Smooth muscle cell of the umbilical artery (primary cell): ENCODE results near the gene HSPB2. TPM values are rescaled to one million over a fixed set of nuclear protein-coding genes. Genes with fewer than 3 reads are reported as not detected.

ENCODE experiments used
- total RNA-seq: library from RNA; depleted of rRNA; stranded (reverse); fragments of >200 nt; gene quantifications from 2 replicates; pipeline ENCODE4 v1.2.3, GENCODE V29; 2014

HSPB2 gene, protein sequence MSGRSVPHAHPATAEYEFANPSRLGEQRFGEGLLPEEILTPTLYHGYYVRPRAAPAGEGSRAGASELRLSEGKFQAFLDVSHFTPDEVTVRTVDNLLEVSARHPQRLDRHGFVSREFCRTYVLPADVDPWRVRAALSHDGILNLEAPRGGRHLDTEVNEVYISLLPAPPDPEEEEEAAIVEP
- total RNA-seq, result under 0.01 and 0.14 TPM in 2 replicates

DNA sequence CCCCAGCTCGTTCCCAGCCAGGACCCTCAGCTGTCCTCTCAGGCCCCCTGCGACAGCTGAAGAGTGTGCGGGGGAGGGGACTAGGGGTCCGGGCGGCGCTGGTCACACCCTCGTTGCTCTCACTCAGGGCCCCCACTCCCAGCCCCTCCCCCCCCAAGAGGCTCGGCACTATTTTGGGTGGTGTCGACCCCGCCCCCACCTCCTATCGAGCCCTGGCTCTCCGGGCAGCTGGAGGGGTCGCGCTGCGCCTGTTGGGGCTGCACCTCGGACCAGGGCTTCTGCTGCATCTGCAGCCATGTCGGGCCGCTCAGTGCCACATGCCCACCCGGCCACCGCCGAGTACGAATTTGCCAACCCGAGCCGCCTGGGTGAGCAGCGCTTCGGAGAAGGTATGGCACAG, at the start of gene HSPB2:
Gene HSPB2 (plus strand): TSS at position 200 of the 400 bp plus-strand sequence. CDS start 96 bp downstream, at position 296.

GRCh38 chr11:111870886-111871692, 41.4 kb upstream of the HSPB2 start, which contains the start of gene ALG9:
Gene ALG9 (minus strand): TSS chr11:111871581. CDS start chr11:111871482, 99 bp downstream.

DNA sequence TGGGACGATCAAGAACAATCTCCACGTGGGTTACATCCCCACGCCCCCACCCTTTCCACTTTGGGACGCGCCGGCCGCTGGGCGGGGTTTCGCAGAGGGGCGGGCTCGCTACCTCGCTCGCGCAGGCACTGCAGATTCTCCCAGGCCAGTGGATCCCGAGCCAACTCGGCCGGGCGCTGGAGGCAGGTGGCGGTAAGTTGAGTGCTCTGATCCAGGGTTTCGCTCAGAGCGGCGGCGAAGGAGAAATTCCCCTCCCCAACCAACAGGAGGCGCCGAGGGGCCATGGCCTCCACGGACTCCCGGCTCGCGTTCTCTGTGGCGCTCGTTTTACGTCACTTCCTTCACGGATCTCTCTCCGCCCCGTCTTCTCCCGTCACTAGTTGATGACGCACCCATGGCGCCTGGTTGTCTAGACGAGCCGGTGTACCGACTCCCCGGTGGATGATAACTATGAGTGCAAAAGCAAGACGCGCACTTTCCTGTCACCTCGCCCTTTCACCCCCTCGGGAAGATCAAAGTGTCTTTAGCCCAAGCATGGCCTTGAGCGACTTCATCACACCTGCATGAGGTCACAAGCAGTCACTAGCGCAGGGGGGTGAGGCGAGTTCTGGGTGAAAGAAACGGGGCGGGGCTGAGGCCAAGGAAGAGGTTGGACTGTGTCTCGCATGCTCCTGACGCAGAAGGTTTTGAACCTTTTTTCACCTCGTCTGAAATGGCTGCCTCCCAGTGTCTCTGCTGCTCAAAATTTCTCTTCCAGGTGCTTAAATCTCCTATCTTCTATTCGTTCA, 33.5 kb upstream of the HSPB2 start, which contains the start of the genes CFAP68 and FDXACB1:
Gene CFAP68 (plus strand): TSS at position 693 of the 788 bp plus-strand sequence. CDS start 20 bp downstream, at position 713.
Gene FDXACB1 (minus strand): TSS at position 317 of the 788 bp plus-strand sequence. CDS start 33 bp downstream, at position 284.

DNA sequence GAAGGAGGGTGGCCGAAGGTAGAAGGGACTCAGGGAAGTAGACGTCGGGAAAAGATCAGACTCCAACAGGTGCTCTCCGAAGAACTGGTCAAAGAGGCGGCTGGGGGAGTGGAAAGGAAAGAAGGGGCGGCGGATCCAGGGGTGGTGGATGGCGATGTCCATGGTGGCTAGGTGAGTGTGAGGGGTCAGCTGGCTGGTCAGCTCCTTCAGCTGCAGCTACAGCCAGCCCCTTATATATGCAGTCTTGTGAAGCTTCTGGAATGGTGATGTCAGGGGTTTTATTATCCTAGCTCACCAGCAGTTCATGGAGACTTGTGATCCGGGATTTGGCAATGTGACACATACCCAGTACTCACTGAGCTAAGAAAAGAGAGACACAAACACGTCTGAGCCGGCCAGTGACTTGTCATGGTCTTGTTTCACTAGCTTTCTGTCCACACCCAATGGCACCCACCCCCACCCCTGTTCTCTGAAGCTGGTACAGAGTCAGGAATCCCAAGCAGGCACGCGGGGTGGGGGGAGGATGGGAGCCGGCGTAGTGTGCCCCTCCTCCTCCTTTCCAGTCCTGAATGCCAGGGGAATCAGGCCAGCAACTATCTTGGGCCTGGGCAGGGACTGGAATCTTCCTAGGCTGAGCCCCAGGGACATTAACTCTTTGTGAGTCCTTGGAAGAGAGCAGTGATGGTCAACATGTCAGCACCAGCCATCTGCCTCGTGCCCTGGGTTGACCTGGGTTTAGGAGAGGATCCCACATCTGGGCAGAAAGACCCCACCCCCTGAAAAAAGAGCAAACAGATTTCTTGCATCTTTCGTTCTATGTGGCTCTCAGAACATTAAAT, 752 bp upstream of the HSPB2 start, which contains the start of gene CRYAB:
Gene CRYAB (minus strand): TSS at position 208 of the 839 bp plus-strand sequence. CDS start 46 bp downstream, at position 162.

DNA sequence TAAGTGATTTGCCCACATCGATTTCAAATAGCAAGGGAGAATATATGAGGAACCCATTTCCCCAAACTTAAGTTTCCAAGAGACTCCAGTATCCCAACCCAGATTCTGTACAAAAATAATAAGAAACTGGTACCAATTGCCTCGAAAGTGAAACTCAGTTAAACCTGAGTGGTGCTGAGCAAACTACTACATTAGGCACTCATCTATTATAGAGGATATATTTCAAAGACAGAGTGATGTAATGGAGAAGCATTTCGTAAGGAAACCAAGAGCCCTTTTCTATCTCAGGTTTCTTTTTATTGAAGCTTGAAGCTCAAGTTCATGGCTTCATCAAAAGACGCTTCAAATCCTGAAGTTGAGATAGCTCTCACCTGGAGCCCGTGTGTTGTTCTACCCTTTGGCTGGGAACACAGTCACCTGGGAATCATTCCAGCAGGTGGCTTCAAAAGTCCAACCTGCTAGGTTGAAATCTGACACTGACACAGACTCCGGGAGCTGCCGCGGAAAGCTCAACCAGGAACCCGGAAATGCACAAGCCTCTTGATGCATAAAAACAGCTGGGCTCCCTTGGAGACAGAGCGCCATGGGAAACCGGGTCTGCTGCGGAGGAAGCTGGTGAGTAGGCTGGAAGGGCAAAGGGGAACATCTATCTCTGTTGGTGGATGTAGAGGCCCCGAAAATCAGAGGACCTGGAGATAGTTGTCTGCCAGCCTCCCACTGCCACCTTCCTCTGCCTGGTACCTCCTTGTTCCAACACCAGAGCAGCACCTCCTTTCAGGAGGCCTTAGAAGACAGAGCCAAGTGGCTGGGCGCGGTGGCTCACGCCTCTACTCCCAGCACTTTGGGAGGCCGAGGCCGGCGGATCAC, 6.1 kb downstream of the HSPB2 start, which contains the start of gene C11orf52:
Gene C11orf52 (plus strand): TSS at position 524 of the 867 bp plus-strand sequence. CDS start 60 bp downstream, at position 584.

Other genes starting within 250 kb of the HSPB2 start
- 29.7 and 40.3 TPM in 2 replicates for gene PPP2R1B, start 146.3 kb upstream of the HSPB2 start, total RNA-seq
- gene ALG9, start 41.2 kb upstream of the HSPB2 start, total RNA-seq, result 32.8 and 40.4 TPM in 2 replicates
- 2.6 and 2.7 TPM in 2 replicates for gene FDXACB1, start 33.6 kb upstream of the HSPB2 start, total RNA-seq
- gene CFAP68, start 33.2 kb upstream of the HSPB2 start, total RNA-seq, result 8.1 and 8.6 TPM in 2 replicates
- 3.0 and 6.0 TPM in 2 replicates for gene CRYAB, start 964 bp upstream of the HSPB2 start, total RNA-seq
- not detected in 2 replicates for gene C11orf52, start 6.2 kb downstream of the HSPB2 start, total RNA-seq
- gene DIXDC1, start 24.6 kb downstream of the HSPB2 start, total RNA-seq, result 13.7 and 16.3 TPM in 2 replicates
- 37.4 and 43.2 TPM in 2 replicates for gene DLAT, start 112.7 kb downstream of the HSPB2 start, total RNA-seq
- gene PIH1D2, start 161.3 kb downstream of the HSPB2 start, total RNA-seq, result 0.69 and 1.2 TPM in 2 replicates
- 21.1 and 22.6 TPM in 2 replicates for gene NKAPD1, start 161.6 kb downstream of the HSPB2 start, total RNA-seq
- 16.6 and 30.9 TPM in 2 replicates for gene TIMM8B, start 174.0 kb downstream of the HSPB2 start, total RNA-seq
- gene SDHD, start 174.1 kb downstream of the HSPB2 start, total RNA-seq, result 107 and 111 TPM in 2 replicates